Nephron (organoid): ENCODE results near the gene SPEM3.

Experiments used
- H3K27ac Mint-ChIP-seq, 3 experiments: 2 replicates each; pipeline ENCODE4 v1.8.0; 2020; ENCODE audit warnings: mixed read lengths in 3 of 3, mild to moderate bottlenecking in 2 of 3, moderate library complexity in 1 of 3
- H3K27me3 Mint-ChIP-seq: 2 replicates; pipeline ENCODE4 v1.8.0; 2021; ENCODE audit warnings: low read depth, mild to moderate bottlenecking, moderate library complexity, mixed read lengths
- H3K36me3 Mint-ChIP-seq: 2 replicates; pipeline ENCODE4 v1.8.0; 2020; ENCODE audit warnings: low read depth, mixed read lengths
- H3K4me1 Mint-ChIP-seq: 2 replicates; pipeline ENCODE4 v1.8.0; 2020; ENCODE audit warnings: mixed read lengths
- H3K4me3 Mint-ChIP-seq, 3 experiments: 2 replicates each; pipeline ENCODE4 v1.8.0; 2020; ENCODE audit warnings: mild to moderate bottlenecking in 3 of 3, mixed read lengths in 3 of 3, moderate library complexity in 2 of 3
- H3K9me3 Mint-ChIP-seq: 2 replicates; pipeline ENCODE4 v1.8.0; 2020; ENCODE audit warnings: mixed read lengths
- CTCF ChIP-seq, 3 experiments: fragments of 200-600 bp; sonication (generic); IDR thresholded peaks; one replicate each; pipeline ENCODE4 v1.5.0; 2021; ENCODE audit warnings: antibody characterized with exemption in 3 of 3; ENCODE audit not compliant: unreplicated experiment in 3 of 3

SPEM3 gene

GRCh38 chr17:7460850-7461660 lies 32.4 kb downstream of the SPEM3 start:
- H3K9me3 Mint-ChIP-seq: no peaks in the 10 kb centered on the region
- H3K4me3 Mint-ChIP-seq: no peak overlapping the region
- H3K4me1 Mint-ChIP-seq: peaks cover 5% of the 10 kb centered on the region
- peaks cover 26% of the 10 kb centered on the region for H3K36me3 Mint-ChIP-seq
- H3K27ac Mint-ChIP-seq: peak overlapping the region in 1 of 3 experiments; percentile 66
- TF ChIP-seq CTCF (IDR thresholded peaks at IDR 0.05; ENCODE audit: unreplicated experiment in 3 of 3): no peak
- peaks cover 5% of the 10 kb centered on the region for H3K27me3 Mint-ChIP-seq

- Mint-ChIP-seq H3K36me3 (peaks cover 35% of the 10 kb centered on the region), H3K4me1 (peaks cover 13% of the 10 kb centered on the region), H3K27me3 (peaks cover 5% of the 10 kb centered on the region), H3K9me3 (no peaks in the 10 kb centered on the region), H3K27ac (no peak overlapping the region), H3K4me3 (no peak overlapping the region)
- TF ChIP-seq CTCF (IDR thresholded peaks at IDR 0.05; ENCODE audit: unreplicated experiment in 3 of 3): no peak
These were observed 34.1 kb downstream of the SPEM3 start for GRCh38 chr17:7462474-7463371.

DNA sequence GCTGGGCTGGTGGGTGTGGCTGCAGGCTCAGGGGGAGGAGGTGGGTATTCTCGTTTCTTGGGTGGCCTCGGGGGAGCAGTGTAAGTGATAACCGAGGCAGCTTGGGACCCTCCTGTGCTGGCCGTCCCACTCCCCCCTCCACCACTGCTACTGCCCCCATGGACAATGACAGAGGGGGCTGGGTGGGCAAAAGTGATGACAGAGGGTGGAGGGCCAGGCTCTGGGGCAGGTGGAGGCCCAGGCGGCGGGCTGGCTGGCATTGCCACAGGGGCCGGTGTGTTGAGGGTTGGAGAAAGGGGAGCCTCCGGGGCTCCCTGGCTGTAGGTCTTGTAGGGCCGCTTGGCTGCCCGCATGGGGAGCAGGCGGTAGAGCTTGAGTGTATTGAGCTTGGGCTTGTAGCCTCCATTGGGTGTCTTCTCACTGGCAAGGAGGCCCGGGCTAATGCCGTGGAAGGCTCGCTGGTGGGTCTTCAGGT lies 34.8 kb downstream of the SPEM3 start:
- Mint-ChIP-seq H3K4me1 (peaks cover 13% of the 10 kb centered on the region), H3K27ac (no peak overlapping the region), H3K9me3 (no peaks in the 10 kb centered on the region), H3K4me3 (no peak overlapping the region), H3K36me3 (peaks cover 35% of the 10 kb centered on the region), H3K27me3 (peaks cover 5% of the 10 kb centered on the region)
- TF ChIP-seq CTCF (IDR thresholded peaks at IDR 0.05; ENCODE audit: unreplicated experiment in 3 of 3): no peak

- Mint-ChIP-seq H3K9me3 (no peaks in the 10 kb centered on the region), H3K27me3 (peaks cover 5% of the 10 kb centered on the region), H3K4me1 (peaks cover 13% of the 10 kb centered on the region), H3K4me3 (no peak overlapping the region), H3K36me3 (peaks cover 35% of the 10 kb centered on the region), H3K27ac (no peak overlapping the region)
- no peak for TF ChIP-seq CTCF (IDR thresholded peaks at IDR 0.05; ENCODE audit: unreplicated experiment in 3 of 3)
These were observed 35.4 kb downstream of the SPEM3 start for GRCh38 chr17:7464081-7464480.

DNA sequence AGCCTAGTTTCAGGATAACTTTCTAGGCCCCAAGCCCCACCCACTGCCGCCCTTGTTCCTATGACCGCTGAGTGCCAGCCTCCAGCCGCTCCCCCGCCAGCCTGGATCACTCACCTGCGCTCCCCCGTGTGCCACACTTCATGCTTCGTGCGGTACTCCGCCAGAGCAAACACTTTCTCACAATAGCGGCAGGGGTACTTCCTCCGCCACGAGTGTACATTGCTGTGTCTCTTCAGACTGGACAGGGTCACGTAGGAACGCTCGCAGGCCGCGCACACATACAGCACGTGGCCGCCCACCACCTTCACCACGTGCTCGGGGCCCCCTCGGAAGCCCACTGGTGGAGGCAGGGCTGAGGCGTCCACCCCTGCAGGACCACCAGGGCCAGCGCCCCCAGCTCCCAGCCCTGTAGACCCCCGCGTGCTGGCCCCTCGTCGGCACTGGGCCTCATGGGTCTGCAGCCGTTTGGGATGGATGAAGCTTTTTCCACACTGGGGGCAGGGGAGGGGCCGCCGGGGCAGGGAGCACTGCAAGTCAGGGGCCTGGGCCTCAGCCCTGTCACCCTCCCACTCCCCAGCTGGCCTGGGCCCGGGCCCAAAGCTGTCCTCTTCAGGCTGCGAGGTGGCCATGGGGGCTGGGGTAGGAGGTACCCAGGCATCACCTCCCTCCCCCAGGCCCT lies 37.1 kb downstream of the SPEM3 start:
- H3K4me3 Mint-ChIP-seq: no peak overlapping the region
- H3K9me3 Mint-ChIP-seq: no peaks in the 10 kb centered on the region
- TF ChIP-seq CTCF (IDR thresholded peaks at IDR 0.05; ENCODE audit: unreplicated experiment in 3 of 3): no peak
- H3K27ac Mint-ChIP-seq: peak overlapping the region in 1 of 3 experiments; percentile 83
- H3K4me1 Mint-ChIP-seq: peaks cover 13% of the 10 kb centered on the region
- H3K27me3 Mint-ChIP-seq: peaks cover 5% of the 10 kb centered on the region
- H3K36me3 Mint-ChIP-seq: peaks cover 26% of the 10 kb centered on the region
